ENCODE measurements around the gene CCDC159. TPM values are rescaled to one million over a fixed set of nuclear protein-coding genes. Genes with fewer than 3 reads are reported as not detected.

CCDC159 gene
- total and polyA plus RNA-seq, 2 donors (not counting 1 experiment from before 2014, with no cell fraction given), result 57.5 to 128 TPM

- Mint-ChIP-seq H3K27ac (peak within 1 kb of the TSS; percentile 69), H3K4me3 (no peak within 1 kb of the TSS), H3K4me1 (peaks cover 14% of the 10 kb centered on the region)
Observed at GRCh38 chr19:11374433-11375142, 28.3 kb downstream of the CCDC159 start, which contains the start of gene SWSAP1. Gene SWSAP1 (plus strand): TSS chr19:11374666. CDS start chr19:11374681, 15 bp downstream.

More at GRCh38 chr19:11374433-11375142, 28.3 kb downstream of the CCDC159 start, which contains the start of gene SWSAP1:
- Histone ChIP-seq H4K20me1 (ENCODE audit: control insufficient read depth, insufficient read depth, low read length, poor library complexity, severe bottlenecking) (no peaks in the 10 kb centered on the region), H3K4me1 (ENCODE audit: control insufficient read depth in 2 of 2, insufficient read depth in 2 of 2, low read length in 2 of 2) (peaks cover 27 to 32% of the 10 kb centered on the region in 2 donors), H3K27me3 (replicated peaks in 1 of 4; ENCODE audit: control extremely low read depth in 1 of 4, control insufficient read depth in 3 of 4, insufficient read depth in 4 of 4, low read length in 3 of 4) (no peaks in the 10 kb centered on the region), H3K9me3 (ENCODE audit: control extremely low read depth in 1 of 3, control insufficient read depth in 2 of 3, insufficient read depth in 1 of 3, low read length in 2 of 3) (no peaks in the 10 kb centered on the region), H3K27ac (ENCODE audit: low read length in 2 of 2) (peak within 1 kb of the TSS; percentile 88 to 93), H3K4me3 (ENCODE audit: control extremely low read depth in 1 of 5, extremely low read depth in 1 of 5, insufficient read depth in 1 of 5, low read depth in 2 of 5, low read length in 4 of 5) (peak within 1 kb of the TSS; percentile 64 to 83 (median 75)), H3K9ac (ENCODE audit: low read length) (peak within 1 kb of the TSS; percentile 82), H2AFZ (ENCODE audit: insufficient read depth, low read depth, low read length, poor library complexity, severe bottlenecking) (peak within 1 kb of the TSS; percentile 84), H3K36me3 (replicated peaks in 1 of 2; ENCODE audit: control extremely low read depth in 1 of 2, control insufficient read depth in 1 of 2, extremely low read depth in 1 of 2, insufficient read depth in 2 of 2, low read length in 1 of 2) (peaks cover 0 to 1% of the 10 kb centered on the region in 2 experiments), H3K4me2 (replicated peaks; ENCODE audit: low read depth, low read length, poor library complexity, severe bottlenecking) (peak within 1 kb of the TSS; percentile 96), H3K79me2 (ENCODE audit: control insufficient read depth, insufficient read depth, low read length) (peaks cover 16% of the 10 kb centered on the region)
- POLR2A ChIA-PET, result interaction anchor here (0.5 to 2.5 kb wide), 14 partner anchors 9 to 913 kb away, joined by 3 to 23 read pairs (median 4); partner anchors contain the start of genes CCDC159, EPOR, ODAD3 and PRKCSH
- TF ChIP-seq CTCF (IDR thresholded peaks at IDR 0.05), result no peak
- TF ChIP-seq EZH2 (IDR thresholded peaks at IDR 0.05; ENCODE audit: borderline replicate concordance, insufficient read depth, low read depth, low read length, poor library complexity, severe bottlenecking), result no peak
- CTCF ChIA-PET, result interaction anchor here (0.5 to 4.6 kb wide), 13 partner anchors 9 to 110 kb away, joined by 3 to 37 read pairs (median 4); partner anchors contain the start of genes EPOR, ODAD3 and PRKCSH
- no peaks in the 10 kb centered on the region for H3K27me3 Mint-ChIP-seq
- DNase-seq (peak; percentile 99), ATAC-seq (ENCODE audit: low read depth) (peak; percentile 89)
- under 1% methylated on average over 41 of the region's 44 CpGs for WGBS (ENCODE audit: insufficient coverage)
- no peaks in the 10 kb centered on the region for H3K9me3 Mint-ChIP-seq (ENCODE audit: insufficient read depth)
- intact Hi-C loops (cut with micrococcal nuclease), result loop anchor here (1.0 to 10.0 kb wide), 5 partner anchors 28 to 1560 kb away; partner anchors contain the start of genes CCDC159, FBXL12, ODAD3 and PRKCSH

All from B cell (primary cell).